Measurements from ENCODE around the gene ENPP3.

Gene ENPP3

DNA sequence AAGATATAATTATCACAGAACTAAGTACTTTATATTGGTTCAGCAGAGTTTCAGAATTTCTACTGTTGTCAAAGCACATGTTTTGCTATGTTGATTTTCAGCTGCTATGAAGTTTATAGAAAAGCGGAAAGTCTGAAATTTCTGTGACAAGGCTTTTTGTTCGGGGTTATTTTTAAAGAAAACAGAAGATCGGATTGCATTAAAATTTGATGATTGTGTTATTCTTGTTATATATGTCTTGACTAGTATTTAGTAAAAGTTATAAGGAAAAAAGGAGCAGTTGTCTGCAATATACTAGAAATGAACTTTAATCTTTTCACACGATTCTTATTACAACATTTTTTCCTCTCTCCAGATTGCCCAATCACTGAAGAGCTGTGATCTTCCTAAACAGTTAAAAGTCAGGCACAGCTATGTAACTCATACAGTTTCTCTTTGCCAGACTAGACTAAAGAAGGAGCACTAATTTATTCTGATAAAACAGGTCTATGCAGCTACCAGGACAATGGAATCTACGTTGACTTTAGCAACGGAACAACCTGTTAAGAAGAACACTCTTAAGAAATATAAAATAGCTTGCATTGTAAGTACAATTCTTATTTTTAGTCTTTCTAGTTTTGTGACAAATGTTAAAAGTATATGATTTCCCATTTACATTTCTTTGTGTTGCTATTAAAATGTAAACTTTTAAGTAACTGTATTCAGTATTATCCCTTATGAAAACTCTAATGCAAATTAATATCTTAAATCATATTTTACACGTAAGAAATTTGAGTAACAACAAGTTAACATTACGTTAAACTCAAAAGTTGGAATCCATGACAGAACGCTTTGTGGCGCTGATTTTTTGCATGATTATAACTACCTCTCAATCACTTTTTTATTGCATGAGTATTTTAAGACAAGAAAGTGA is at the start of gene ENPP3:
Gene ENPP3 (plus strand): TSS at position 423 of the 913 bp plus-strand sequence. CDS start 83 bp downstream, at position 506.
- no peak for DNase-seq (ENCODE audit: low read depth)

DNA sequence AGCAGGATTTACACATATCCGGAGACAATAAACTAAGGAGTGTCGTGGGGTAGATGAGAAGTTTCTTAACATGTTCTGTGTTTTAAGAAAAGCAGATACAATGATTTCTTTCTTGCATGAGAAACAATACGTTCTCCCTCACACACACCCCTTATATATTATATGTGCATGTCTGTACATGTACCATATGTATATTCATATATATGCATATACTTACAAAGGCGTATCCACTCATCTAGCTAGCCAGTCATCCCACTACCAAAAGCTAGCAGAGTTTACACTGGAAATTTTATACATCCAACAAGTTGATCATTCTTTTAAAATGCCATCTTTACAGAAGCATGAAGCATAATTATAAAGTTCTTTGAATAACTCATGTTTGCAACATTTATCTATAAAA is 49.2 kb upstream of the ENPP3 start:
- no peak for DNase-seq (ENCODE audit: low read depth)

DNA sequence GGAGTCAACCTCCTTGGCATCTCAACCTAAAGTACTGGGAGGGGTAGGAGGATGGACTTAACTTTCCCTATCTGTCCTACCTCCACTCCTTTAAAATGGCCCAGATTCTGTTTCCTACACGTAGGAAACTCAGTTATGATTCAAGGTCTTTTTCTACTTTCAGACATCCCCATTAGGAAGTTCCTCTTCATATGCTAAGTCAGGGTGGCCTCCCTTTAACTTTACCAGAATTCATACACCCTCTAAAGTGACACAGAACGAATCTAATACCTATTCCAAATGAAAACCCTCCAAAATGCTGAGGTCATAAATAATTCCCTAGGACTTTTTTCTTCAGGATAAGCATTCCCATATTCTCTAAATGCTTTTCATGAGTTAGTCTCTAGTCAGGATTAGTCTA is 48.5 kb upstream of the ENPP3 start:
- no peak for DNase-seq (ENCODE audit: low read depth)

DNA sequence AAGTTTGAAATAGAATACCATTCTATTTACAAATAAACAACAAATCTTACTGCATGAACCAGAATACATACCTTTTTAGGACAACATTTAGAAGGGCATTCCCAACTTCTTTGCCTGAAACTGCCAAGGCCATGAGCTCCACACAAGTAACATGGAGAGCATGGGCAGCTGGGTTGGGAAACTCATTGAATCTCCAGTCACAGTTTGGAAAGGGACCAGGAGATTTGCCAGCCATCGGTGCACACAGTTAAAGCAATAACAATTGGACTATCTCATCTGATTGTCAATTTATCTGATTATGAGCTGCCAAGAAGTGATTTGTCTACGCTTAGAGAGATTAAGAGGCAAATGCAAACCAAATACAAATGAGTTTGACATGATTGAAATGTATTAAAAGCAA is 44.2 kb upstream of the ENPP3 start:
- DNase-seq (ENCODE audit: low read depth) = no peak

DNA sequence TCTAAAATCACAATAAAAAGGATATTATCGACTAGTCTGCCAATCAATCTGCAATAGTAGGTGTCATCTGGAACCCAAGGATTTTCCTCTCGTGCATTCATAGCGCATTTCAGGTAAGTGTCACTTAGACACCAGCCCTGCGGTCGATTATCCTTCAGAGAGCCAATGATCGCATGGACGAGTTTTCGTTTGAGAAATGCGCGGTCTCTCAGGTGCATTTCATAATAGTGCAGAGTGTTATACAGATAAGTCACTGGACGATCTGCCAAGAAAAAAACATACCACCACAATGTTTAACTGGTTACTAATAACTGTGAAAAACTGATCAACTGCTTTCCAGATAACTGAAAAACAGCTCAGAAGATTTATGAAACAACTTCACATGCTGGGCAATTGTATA is 43.0 kb upstream of the ENPP3 start:
- no peak for DNase-seq (ENCODE audit: low read depth)

DNA sequence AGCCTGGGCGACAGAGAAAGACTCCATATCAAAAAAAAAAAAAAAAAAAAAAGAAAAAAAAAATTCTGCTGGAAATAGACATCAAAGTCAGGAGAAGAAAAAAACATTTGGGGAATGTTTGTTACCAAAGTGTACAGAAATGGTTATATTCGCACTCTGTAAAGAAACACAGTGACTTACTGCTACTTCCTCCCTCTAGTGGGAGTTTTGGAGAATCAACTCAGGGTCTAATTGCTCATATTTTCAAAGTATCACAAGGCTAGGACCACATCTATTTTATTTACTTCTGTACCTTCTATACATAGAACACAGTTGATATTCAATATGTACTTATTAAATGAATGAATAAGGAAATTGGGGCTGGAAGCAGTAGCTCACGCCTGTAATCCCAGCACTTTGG is 39.7 kb upstream of the ENPP3 start:
- DNase-seq (ENCODE audit: low read depth) = no peak

DNA sequence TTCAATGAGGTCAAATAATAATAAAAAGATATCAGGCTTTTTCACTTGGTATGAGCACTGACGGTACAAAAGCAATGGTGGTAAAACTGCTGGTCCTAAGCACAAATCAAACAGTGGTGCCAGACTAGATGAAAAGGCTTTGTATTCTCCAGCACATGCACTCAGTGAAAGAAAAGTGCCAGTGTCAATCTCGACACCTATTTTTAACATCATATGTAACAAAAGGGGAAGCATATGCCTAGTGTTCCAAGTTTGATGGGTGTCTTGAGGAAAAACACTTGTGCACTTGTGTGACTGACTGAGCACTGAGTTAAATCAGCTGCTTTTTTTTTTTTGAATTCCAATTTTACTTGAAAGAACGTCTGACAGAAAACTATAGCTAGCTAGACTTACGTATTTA is 36.4 kb upstream of the ENPP3 start:
- DNase-seq (ENCODE audit: low read depth) = no peak

DNA sequence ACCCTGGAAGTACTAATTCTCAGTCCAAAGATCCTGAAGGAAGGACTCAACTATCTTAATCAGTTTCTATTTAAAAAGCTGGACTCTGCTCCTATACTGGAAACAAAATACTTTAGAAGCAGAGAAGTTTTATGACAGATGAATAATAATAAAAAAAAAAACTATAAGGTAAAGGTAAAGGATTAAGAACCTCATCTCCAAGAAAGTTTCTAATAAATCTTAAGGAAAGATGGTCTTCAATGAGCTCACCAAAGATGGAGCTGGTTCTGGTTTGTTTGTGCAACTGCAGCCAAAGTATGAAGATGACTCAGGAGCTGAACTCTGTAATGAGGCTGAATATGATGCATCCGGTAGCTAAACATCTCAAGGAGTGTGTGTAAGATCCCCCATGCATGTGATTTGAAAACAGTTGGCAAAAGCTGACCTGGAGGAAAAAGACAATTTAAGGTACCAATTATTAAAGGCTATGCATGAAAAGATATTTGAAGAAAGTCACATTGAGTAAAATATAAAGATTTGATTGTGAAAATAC is 34.3 kb upstream of the ENPP3 start:
- peak; percentile 74 for DNase-seq (ENCODE audit: low read depth)

DNA sequence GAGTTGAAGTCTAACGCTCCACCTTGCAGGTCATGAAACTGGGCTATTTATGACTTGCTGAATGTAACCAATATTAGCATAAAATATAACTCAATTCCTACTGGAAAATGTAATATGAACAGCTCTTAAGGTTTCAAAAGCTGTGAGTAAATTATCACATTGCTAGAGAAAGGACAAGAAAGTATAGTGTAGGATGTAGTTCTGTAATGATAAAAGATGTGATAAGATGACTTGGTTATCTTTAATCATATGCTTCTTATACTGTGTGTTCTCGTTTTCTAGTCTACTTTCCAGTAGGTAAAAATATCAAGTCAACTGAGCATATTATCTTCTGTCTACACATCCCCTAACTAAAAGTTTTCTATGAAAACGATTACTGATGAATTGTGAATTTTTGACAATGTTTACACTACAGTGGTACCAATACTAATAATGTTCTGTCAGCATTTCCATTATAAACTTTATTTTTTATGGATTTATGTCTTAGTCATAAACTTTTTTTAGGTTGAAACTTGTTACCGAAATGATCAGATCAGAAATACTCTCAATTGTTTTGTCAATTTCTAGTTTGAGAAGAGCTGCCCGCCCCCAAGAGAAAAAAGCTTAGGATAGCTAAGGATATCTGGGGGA is 23.7 kb upstream of the ENPP3 start:
- no peak for DNase-seq (ENCODE audit: low read depth)

DNA sequence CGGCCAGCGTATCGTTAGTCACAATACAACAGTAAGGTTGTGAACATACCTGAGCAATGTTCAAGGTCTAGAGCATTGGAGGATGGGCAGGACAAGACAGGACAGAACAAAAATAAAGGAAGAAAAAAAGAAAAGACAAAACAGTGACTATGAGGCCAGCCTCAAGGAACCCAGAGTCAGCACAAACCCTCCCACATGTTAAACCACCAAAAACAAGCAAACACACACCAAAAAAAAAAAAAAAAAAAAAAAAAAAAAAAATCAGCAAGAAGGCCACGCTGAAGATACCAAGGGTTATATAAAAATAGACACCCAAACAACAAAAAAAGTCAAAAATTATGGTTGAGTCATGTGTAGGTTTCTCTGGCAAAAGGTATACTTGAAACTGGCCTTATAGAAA is 21.8 kb upstream of the ENPP3 start:
- DNase-seq (ENCODE audit: low read depth) = no peak

DNA sequence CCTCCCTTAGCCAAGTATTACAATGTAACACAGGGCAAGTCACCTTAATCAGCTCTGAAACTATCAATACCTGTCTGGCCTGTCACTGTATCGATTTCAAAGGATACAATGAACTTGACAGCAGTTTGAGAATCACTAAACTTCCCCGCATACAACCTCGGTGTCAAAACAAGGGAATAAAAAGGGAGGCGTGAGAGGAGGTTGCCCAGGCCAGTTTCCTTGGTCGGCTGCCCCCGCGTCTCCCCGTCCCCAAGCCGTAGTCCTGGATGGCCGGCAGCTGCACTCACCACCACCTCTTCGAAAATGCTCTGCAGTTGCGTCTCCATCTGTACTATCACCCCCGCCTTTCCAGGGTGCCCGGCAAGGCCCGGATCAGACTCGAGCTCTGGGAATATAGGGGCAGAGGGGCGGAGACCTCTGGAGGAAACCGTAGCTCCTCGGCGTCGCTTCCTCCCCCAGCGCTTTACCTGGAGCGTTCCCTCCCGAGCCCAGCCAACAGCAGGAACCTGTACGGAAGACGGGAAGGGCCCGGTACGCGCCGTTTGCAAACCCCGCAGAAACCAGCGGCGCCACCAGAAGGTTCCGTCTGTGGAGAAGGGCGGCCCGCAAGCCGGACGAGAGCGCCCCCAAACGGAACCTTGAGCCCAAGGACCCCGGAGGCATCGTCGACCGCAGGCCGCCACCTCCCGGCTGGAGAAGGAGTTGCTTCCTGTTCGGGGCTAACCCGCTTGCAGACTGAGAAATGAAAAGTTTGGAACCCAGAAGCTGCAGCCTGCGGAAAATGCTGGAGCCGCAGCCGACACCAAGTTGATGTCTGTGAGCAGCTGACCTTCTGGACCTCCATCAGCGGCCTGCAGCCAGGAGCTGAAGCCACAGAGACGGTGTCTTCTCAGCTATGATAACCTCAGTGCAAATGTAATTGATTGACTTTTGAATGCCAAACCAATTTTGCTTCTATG is 9.1 kb upstream of the ENPP3 start, which contains the start of gene MED23:
Gene MED23 (minus strand): TSS at position 519 of the 959 bp plus-strand sequence. CDS start 193 bp downstream, at position 326.
- peak; percentile 75 for DNase-seq (ENCODE audit: low read depth)

DNA sequence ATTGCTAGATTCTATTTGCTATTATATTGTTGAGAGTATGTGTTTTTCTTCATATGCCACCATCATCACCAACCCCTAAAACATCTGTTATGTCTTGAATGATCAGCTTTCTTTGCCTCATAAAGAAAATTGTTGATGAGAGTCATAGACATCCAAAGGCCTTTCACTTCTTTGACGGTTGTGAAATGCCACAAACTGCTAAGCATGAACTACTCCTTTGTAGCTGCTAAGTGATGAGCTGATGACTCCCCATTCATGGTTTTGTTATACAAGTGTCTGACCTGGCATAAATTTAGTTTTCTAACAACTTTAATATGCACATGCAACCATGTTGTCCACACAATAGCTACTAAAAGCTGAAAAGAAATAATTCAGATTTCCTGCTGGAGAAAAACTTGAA is 8.4 kb upstream of the ENPP3 start:
- no peak for DNase-seq (ENCODE audit: low read depth)

DNA sequence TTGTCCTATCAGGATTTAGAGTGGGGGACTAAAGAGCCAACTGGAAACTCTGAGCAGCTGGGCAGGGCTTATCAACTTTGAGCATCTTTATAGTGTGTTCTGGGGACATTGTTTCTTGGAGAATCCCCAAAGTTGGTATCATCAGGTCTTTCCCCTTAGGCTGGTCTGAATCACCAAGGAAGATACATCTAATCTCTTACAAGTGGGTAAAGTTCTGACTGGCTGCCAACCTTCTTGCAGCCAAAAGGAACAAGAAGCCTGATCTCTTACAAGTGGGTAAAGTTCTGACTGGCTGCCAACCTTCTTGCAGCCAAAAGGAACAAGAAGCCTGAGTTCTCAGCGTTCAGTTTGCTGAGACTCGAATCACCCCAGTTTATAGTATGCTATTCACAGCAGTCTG is 7.5 kb upstream of the ENPP3 start:
- DNase-seq (ENCODE audit: low read depth) = no peak

DNA sequence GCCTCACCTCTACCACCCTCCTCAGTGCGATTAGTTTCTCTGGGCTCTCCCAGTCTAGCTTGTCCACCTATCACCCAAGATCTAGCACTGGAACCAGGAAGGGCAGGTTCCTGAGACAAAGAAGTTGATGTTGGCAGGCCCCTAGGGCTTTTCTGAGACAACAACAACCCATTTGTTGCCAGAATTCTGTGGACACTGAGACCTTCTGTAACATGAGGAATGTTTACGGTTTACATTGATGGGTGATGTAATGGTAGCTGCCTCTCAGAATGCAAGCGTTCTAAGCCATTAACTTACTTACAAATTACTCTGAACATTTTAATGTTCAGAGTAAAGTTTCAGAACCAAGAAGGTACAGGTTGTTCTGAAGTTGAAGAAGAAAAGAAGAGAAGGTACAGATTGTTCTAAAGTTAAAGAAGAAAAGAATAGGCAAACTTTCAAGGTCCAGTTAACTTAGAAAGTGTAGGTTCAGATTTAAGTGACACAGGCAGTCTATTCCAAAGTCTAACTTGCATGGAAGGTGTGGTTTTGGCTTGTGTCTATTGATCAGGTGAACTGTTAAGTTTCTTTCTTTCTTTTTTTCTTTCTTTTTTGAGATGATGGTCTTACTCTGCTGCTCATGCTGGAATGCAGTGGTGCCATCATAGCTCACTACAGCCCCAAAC is 5.3 kb upstream of the ENPP3 start:
- DNase-seq (ENCODE audit: low read depth) = no peak

DNA sequence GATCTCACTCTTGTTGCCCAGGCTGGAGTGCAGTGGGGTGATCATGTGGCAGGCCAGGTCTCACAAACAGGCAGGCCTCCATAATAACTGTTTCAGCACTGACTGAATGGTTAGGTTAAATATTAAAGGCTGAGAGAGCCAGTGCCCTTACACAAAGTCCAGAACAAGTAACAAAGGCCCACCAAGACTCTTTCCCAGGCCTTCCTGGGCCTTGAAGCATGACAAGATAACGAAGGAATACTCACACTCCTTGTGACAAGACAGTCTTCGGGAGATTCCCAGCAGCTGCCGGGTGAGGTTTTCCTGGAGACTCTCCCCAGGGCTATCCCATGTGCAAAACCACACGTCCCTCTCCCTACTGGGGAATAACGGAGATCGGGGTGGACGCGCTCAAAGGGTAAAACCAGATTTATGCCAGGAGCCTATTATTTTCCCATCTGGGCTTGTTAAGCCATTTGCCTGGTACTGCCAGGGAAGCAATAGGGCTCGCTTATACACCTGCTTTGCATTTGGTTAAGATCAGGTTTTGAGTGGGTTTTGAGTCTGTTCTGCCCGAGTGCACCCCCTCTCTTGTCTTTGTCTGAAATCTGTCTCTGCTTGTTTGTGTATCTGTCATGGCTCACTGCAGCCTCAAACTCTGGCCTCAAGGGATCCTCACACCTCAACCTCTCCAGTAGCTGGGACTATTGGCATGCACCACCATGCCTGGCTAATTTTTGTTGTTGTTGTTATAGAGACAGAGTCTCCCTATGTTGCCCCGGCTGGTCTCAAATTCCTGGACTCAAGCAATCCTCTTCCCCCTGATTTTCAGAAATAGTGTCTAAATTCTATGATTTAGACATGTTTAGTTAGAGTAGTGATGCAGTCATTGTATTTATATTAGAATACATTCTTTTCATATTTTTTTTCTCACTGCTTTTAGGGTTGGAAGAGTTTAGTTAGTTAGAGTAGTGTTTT is 1.4 kb upstream of the ENPP3 start:
- no peak for DNase-seq (ENCODE audit: low read depth)

DNA sequence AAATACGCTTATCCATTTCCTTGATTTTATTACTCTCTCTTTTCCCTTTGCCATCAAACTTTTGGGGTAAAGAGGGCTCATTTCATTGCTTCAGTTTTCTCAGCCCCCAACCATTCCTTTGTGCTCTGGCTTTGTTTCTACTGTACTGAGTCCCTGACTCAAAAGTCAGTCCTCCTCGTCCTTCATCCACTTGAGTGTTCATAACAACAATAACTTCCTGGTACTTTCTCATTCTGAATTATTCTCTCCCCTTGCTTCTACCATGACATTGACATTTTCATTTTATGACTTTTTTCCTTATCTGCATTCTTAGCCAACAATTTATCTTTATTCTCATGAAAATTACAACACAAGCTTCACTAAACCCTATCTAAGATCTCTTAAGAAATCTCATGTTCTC is 911 bp downstream of the ENPP3 start:
- no peak for DNase-seq (ENCODE audit: low read depth)

DNA sequence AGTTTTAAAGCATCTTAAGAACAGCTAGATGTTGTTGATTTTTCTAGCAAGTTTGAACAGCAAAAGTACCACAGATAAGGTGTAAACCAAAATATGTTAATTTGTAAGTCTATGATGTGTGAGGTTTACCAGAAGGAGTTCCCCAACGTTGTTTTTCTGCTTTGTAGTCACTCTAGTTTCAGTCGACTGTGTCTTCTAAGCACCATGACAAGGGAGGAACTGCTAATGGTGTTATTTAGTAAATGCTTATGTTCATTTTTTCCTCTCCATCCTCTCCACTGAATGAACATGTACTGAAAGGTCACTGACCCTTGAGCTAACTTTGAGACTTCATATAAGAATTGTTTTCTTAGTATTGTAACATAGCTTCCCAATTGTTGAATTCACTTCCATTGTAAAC is 3.0 kb downstream of the ENPP3 start:
- no peak for DNase-seq (ENCODE audit: low read depth)

DNA sequence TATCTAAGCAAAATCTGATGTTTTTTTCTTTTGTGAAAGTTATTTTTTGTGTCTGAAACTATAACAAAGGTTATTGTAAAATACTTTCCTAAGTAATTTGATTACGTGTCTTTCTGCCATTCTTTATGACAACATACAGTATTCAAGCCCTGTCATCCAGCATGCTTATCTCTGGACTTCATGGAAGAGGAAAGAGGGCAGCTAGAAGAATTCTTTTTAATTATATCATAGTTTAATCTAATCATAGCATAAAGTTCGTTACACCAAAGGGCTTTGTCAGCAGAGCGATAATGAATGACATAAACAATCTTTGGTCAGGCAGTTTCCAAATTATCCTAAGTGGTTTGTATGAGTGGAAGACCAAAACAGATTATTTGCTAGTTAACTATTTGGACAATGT is 3.5 kb downstream of the ENPP3 start:
- DNase-seq (ENCODE audit: low read depth) = no peak

DNA sequence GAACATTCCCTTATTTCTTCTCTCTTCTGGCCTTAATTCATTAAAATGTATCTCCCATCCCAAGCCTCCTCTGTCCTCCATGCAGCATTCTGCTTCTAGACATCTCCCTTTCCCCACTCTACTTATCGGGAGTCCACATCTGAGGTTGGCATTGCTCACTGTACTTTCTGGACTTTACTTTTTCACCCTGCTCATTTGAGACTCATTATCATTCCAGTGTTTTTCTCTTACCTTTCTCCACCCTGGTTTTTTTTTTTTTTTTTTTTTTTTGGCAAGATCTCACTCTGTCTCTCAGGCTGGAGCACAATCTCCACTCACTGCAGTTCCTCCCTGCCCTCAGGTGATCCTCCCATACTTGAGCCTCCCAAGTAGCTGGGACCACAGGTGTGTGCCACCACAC is 4.5 kb downstream of the ENPP3 start:
- DNase-seq (ENCODE audit: low read depth) = no peak

DNA sequence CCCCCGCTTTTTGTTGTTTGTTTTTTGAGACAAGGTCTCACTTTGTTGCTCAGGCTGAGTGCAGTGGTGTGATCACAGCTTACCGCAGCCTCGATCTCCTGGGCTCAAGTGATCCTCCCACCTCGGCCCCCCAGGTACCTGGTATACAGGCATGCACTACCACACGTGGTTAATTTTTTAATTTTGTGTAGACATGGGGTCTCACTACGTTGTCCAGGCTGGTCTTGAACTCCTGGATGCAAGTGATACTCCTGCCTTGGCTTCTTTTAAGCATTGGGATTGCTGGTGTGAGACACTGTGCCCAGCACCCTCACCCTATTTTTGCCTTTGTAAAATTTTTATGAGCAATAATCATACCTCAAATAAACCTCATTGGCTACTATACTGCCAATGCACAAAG is 5.5 kb downstream of the ENPP3 start:
- DNase-seq (ENCODE audit: low read depth) = no peak

Measured in HS-5 (cell line).